GM21390 (cell line): ENCODE data around the gene MAP7.
"Not testable (repeated sequence)": the region's sequence is repeated elsewhere in the genome, so short reads cannot be mapped to it uniquely, and the experiment has no call there.

Source experiments
- ATAC-seq: cut with Tn5 transposase; IDR thresholded peaks from one replicate; pipeline ENCODE4 v1.9.1; 2021; ENCODE audit not compliant: unreplicated experiment

Gene MAP7

DNA sequence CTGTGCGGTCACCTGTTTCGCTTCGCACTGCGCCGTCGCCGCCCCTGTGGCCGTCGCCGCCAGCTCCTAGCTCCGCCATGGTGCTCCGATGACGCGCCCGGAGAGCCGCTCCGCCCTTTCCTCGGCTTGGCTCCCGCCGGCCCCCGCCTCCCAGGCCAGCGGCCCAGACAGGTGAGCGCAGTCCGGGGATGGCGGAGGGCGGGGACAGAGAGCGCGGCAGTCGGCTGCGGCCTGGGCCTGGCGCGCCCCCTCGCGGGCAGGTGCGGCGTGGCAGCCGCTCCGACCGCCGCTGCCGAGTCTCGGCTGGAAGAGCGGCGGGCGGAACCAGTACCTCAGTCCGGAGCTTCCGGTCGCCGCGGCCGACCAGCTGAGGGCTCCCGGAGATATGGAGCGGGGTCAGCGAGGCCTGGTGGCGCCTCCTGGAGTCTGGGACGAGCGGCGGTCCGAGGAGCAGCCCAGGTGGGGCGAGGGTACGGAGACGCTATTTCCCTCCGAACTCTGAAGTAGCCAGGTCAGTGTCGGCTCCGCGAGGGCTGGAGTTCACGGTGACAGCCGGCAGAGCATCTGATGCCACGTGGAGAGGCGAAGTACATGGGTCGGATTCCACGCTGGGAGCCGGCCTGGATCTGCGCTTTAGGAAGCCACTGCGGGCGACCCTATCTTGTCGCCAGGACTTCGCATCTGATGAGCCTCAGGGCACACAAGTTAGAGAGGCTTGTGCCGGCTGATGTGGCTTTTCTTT is at the start of gene MAP7:
Gene MAP7 (minus strand): TSS at position 93 of the 742 bp plus-strand sequence. CDS start 14 bp downstream, at position 79.
- ATAC-seq: peak; percentile 81

GRCh38 chr6:136599329-136600011 is 49.2 kb upstream of the MAP7 start:
- ATAC-seq: no peak

DNA sequence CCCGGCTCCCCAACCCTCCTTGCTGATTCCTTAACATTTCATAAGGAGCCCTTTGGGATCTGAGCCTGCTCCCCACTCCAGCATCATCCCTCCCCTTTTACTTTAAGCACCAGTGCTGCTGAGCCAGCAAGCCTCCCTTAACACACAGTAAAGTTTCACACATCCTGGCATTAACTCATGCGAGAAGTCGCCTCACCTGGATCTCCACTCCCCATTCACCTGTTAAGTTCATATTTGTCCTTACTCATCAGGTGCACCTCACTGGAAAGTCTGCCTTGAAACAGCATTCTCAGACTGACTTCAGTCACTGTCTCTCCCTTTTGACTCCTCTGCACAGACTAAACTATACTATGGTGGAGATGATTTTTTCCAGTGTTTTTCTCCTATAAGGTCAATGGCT is 47.8 kb upstream of the MAP7 start:
- no peak for ATAC-seq

GRCh38 chr6:136594671-136595070 is 44.4 kb upstream of the MAP7 start:
- no peak for ATAC-seq

GRCh38 chr6:136593748-136594490 is 43.7 kb upstream of the MAP7 start:
- peak; percentile 95 for ATAC-seq

- no peak for ATAC-seq
These were observed 42.9 kb upstream of the MAP7 start for GRCh38 chr6:136592930-136593673.

DNA sequence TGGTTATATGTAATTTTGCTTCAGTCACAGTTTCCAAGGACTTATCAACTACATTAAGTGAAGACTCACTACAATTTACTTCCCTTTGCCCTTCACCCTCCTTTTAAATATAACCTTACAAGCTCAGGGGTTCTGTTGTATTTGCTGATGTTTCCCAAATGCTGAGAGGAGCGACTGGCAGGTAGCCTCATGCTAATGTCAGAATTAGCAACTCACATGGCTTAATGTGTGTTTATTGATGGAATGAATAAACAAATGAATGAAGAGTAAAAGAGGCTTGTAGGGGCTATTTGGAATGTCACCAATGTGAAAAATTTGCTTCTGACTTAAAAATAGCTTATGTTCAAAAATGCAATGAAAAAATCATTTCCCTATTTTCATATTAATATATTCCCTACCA is 41.4 kb upstream of the MAP7 start:
- ATAC-seq: no peak

- not testable (repeated sequence) for ATAC-seq
These were observed 40.6 kb upstream of the MAP7 start for GRCh38 chr6:136590846-136591245.

GRCh38 chr6:136587527-136587926 is 37.3 kb upstream of the MAP7 start:
- ATAC-seq: no peak

- ATAC-seq: no peak
These were observed 36.1 kb upstream of the MAP7 start for GRCh38 chr6:136586295-136586694.

GRCh38 chr6:136585523-136585922 is 35.3 kb upstream of the MAP7 start:
- ATAC-seq: not testable (repeated sequence)

DNA sequence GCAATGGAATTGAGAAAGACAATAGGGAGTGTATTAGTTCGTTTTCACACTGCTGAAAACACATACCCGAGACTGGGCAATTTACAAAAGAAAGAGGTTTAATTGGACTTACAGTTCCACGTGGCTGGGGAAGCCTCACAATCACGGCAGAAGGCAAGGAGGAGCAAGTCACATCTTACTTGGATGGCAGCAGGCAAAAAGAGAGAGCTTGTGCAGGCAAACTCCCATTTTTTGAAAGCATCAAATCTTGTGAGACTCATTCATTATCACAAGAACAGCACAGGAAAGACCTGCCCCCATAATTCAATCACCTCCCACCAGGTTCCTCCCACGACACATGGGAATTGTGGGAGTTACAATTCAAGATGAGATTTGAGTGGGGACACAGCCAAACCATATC is 34.1 kb upstream of the MAP7 start:
- ATAC-seq: not testable (repeated sequence)

GRCh38 chr6:136582711-136583471 is 32.7 kb upstream of the MAP7 start:
- no peak for ATAC-seq

GRCh38 chr6:136579800-136580199 is 29.6 kb upstream of the MAP7 start:
- no peak for ATAC-seq

DNA sequence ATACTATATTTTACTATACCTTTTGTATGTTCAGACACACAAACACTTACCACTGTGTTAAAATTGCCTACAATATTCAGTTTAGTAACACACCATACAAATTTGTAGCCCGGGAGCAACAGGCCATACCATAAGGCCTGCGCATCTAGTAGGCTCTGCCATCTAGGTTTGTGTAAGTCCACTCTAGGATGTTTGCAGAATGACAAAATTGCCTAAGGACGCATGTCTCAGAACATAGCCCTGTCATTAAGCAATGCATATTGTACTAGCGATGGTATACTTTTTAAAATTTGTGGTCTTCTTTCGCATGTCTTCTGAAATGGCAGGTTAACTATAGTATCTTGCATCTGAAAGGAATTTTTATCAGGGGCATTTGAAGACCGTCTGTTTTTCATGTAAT is 26.6 kb upstream of the MAP7 start:
- ATAC-seq: no peak

DNA sequence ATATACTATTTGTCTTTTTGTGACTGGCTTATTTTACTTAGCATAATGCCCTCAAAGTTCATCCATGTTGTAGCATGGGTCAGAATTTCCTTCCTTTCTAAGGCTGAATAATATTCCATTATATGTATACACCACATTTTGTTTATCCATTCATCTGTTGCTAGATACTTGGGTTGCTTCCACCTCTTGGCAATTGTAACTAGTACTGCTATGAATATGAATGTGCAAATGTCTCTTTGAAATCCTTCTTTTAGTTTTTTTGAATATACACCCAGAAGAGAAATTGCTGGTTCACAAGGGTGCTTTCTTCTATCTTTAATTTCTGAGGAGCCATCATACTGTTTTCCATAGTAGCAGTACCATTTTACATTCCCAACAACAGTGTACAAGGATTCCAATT is 21.3 kb upstream of the MAP7 start:
- ATAC-seq: no peak

GRCh38 chr6:136571065-136571464 is 20.8 kb upstream of the MAP7 start:
- no peak for ATAC-seq

- no peak for ATAC-seq
These were observed 17.9 kb upstream of the MAP7 start for GRCh38 chr6:136568129-136568528.

DNA sequence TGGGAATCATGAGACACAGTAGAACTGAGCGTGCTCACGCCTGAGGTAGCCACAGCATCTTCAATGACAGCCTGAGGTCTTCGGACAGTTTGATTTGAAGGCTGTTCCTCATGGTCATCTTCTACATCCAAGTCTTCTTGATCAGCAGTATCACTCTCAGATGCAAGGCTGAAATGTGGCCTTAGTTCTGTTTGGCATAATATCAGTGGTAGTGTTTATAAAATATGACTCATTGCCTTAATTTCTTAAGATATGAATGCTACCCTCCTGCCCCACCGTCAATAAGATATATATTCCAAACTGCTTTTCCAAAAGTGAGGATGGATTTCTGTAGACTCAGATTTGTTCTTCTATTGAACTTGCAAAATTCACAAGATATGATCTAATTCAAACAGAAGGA is 17.5 kb upstream of the MAP7 start:
- no peak for ATAC-seq

- no peak for ATAC-seq
These were observed 16.6 kb upstream of the MAP7 start for GRCh38 chr6:136566851-136567250.
